CD4-positive, alpha-beta T cell (primary cell): Measurements from ENCODE around the gene ACMSD. TPM values are rescaled to one million over a fixed set of nuclear protein-coding genes. Genes with fewer than 3 reads are reported as not detected.

ENCODE experiments used
- ATAC-seq: fragments of 200-7000 bp; cut with Tn5 transposase; one replicate; pipeline ENCODE4 v1.10.0; 2022; ENCODE audit warnings: mild to moderate bottlenecking; ENCODE audit not compliant: poor library complexity
- CTCF ChIA-PET: fragments of 350-600 bp; sonication (Branson Sonifier 250); formaldehyde crosslinking; loops from one replicate; lab custom pipeline; 2021; ENCODE audit warnings: antibody characterized with exemption, inconsistent platforms; lab: Charles Lee
- POLR2A ChIA-PET: fragments of 350-600 bp; sonication (Branson Sonifier 250); formaldehyde crosslinking; loops from one replicate; lab custom pipeline; 2021; ENCODE audit warnings: antibody characterized with exemption, inconsistent platforms; lab: Charles Lee
- DNase-seq, 14 experiments: peaks; one replicate each; pipeline ENCODE4 v3.0.0-alpha.2; 2013 to 2020; ENCODE audit warnings: mixed read lengths in 2 of 14
- H3K27ac ChIP-seq, 2 donors: one replicate each; pipeline versions ENCODE4 v1.5.1 to v1.7.0; 2013; ENCODE audit warnings: low read length in 2 of 2, low read depth in 1 of 2, mild to moderate bottlenecking in 1 of 2
- H3K27me3 ChIP-seq, 2 experiments: 1 replicate in 1 of 2; 2 replicates in 1 of 2; pipeline versions ENCODE4 v1.6.1 to v1.7.0; 2013; ENCODE audit warnings: low read length in 2 of 2, control low read depth in 1 of 2, mild to moderate bottlenecking in 1 of 2, moderate library complexity in 1 of 2; ENCODE audit not compliant: insufficient read depth in 2 of 2, control insufficient read depth in 1 of 2
- H3K36me3 ChIP-seq: one replicate; pipeline ENCODE4 v1.6.1; 2013; ENCODE audit warnings: low read length, control low read depth; ENCODE audit not compliant: insufficient read depth
- H3K4me1 ChIP-seq: one replicate; pipeline ENCODE4 v1.6.1; 2013; ENCODE audit warnings: low read length, control low read depth; ENCODE audit not compliant: insufficient read depth
- H3K4me3 ChIP-seq: one replicate; pipeline ENCODE4 v1.5.1; 2013; ENCODE audit warnings: mild to moderate bottlenecking, low read length, moderate library complexity
- H3K9me3 ChIP-seq, 2 experiments: 1 replicate in 1 of 2; 2 replicates in 1 of 2; pipeline versions ENCODE4 v1.6.1 to v1.7.0; 2013; ENCODE audit warnings: low read length in 2 of 2, mild to moderate bottlenecking in 2 of 2, control low read depth in 1 of 2, moderate library complexity in 1 of 2; ENCODE audit not compliant: control insufficient read depth in 1 of 2, insufficient read depth in 1 of 2
- H3K27ac Mint-ChIP-seq: one replicate; pipeline ENCODE4 v1.8.0; 2020; ENCODE audit warnings: mixed read lengths
- H3K27me3 Mint-ChIP-seq: one replicate; pipeline ENCODE4 v1.8.0; 2021; ENCODE audit warnings: mixed read lengths
- H3K36me3 Mint-ChIP-seq: one replicate; pipeline ENCODE4 v1.8.0; 2021; ENCODE audit warnings: low read depth, mixed read lengths
- H3K4me1 Mint-ChIP-seq: one replicate; pipeline ENCODE4 v1.8.0; 2021; ENCODE audit warnings: low read depth, mixed read lengths
- H3K4me3 Mint-ChIP-seq: one replicate; pipeline ENCODE4 v1.8.0; 2020; ENCODE audit warnings: mild to moderate bottlenecking, mixed read lengths
- H3K9me3 Mint-ChIP-seq: one replicate; pipeline ENCODE4 v1.8.0; 2020; ENCODE audit warnings: mixed read lengths
- CTCF ChIP-seq: fragments of 200-600 bp; IDR thresholded peaks from one replicate; pipeline ENCODE4 v1.8.0; 2022; ENCODE audit warnings: antibody characterized with exemption, mild to moderate bottlenecking
- intact Hi-C, 2 experiments: fragments of 100-400 bp; cut with DNase I in 1 of 2; cut with micrococcal nuclease in 1 of 2; formaldehyde crosslinking; loops; one replicate each; pipeline versions ENCODE4 v1.15.1 to v1.9.0; 2023 to 2025; cut with DNase I, micrococcal nuclease
- total RNA-seq, 174 experiments: library from RNA in 2 of 174; stranded (reverse) in 2 of 174; gene quantifications; one replicate each; pipeline ENCODE4 v1.2.3 and lab custom pipeline; 2021 to 2026

Gene ACMSD
- total RNA-seq, 2 experiments from 2014 or later, result not detected

GRCh38 chr2:134839649-134840048, 1.2 kb downstream of the ACMSD start:
- DNase-seq (no peak), ATAC-seq (no peak)
- intact Hi-C loops, result no loop called here
- ChIA-PET CTCF (no interaction called here), POLR2A (no interaction called here)
- Histone ChIP-seq H3K4me3 (no peak overlapping the region), H3K27ac (no peak overlapping the region), H3K4me1 (no peaks in the 10 kb centered on the region), H3K36me3 (no peaks in the 10 kb centered on the region), H3K27me3 (peaks cover 0 to 8% of the 10 kb centered on the region in 2 experiments), H3K9me3 (peaks cover 0 to 6% of the 10 kb centered on the region in 2 experiments)
- peaks cover 11% of the 10 kb centered on the region for H3K27me3 Mint-ChIP-seq
- no peak for TF ChIP-seq CTCF
- H3K9me3 Mint-ChIP-seq, result peaks cover 11% of the 10 kb centered on the region
- no peak overlapping the region for H3K27ac Mint-ChIP-seq
- H3K36me3 Mint-ChIP-seq, result no peaks in the 10 kb centered on the region
- no peak overlapping the region for H3K4me3 Mint-ChIP-seq
- H3K4me1 Mint-ChIP-seq, result no peaks in the 10 kb centered on the region

- Histone ChIP-seq H3K36me3 (no peaks in the 10 kb centered on the region), H3K4me3 (no peak overlapping the region), H3K9me3 (no peaks in the 10 kb centered on the region), H3K27me3 (peaks cover 0 to 7% of the 10 kb centered on the region in 2 experiments), H3K4me1 (no peaks in the 10 kb centered on the region), H3K27ac (no peak overlapping the region)
- TF ChIP-seq CTCF, result no peak
- intact Hi-C loops, result no loop called here
- Mint-ChIP-seq H3K27ac (no peak overlapping the region), H3K9me3 (peaks cover 5% of the 10 kb centered on the region), H3K27me3 (no peaks in the 10 kb centered on the region), H3K4me3 (no peak overlapping the region), H3K4me1 (no peaks in the 10 kb centered on the region), H3K36me3 (no peaks in the 10 kb centered on the region)
- no peak for DNase-seq
- ATAC-seq, result no peak
- CTCF ChIA-PET, result no interaction called here
- POLR2A ChIA-PET, result no interaction called here
Measured at GRCh38 chr2:134842930-134843490, 4.6 kb downstream of the ACMSD start.

- H3K4me1 Mint-ChIP-seq, result no peaks in the 10 kb centered on the region
- CTCF ChIA-PET, result no interaction called here
- H3K27me3 ChIP-seq, result no peaks in the 10 kb centered on the region
- H3K4me3 ChIP-seq, result no peak overlapping the region
- H3K36me3 Mint-ChIP-seq, result no peaks in the 10 kb centered on the region
- peaks cover 5% of the 10 kb centered on the region for H3K9me3 Mint-ChIP-seq
- H3K27ac Mint-ChIP-seq, result no peak overlapping the region
- ATAC-seq, result no peak
- H3K27ac ChIP-seq, result no peak overlapping the region
- H3K9me3 ChIP-seq, result no peaks in the 10 kb centered on the region
- H3K4me1 ChIP-seq, result no peaks in the 10 kb centered on the region
- H3K36me3 ChIP-seq, result no peaks in the 10 kb centered on the region
- no peaks in the 10 kb centered on the region for H3K27me3 Mint-ChIP-seq
- intact Hi-C loops, result no loop called here
- POLR2A ChIA-PET, result no interaction called here
- DNase-seq, result no peak
- no peak overlapping the region for H3K4me3 Mint-ChIP-seq
- TF ChIP-seq CTCF, result no peak
Measured at GRCh38 chr2:134843968-134844367, 5.6 kb downstream of the ACMSD start.
